Measurements from ENCODE around the gene ZNF275.

Gene ZNF275

GRCh38 chrX:153394612-153395011 lies 60.7 kb downstream of the ZNF275 start:
- H2BK12ac ChIP-seq (ENCODE audit: low read length), result no peak overlapping the region
- no CpG with 5 or more reads among the region's 13 CpGs for WGBS (ENCODE audit: extremely low coverage, insufficient coverage, insufficient read length)
- no peak overlapping the region for H2BK120ac ChIP-seq (ENCODE audit: insufficient read depth, low read length, poor library complexity)
- no peak overlapping the region for H2AFZ ChIP-seq (ENCODE audit: insufficient read depth, low read length, poor library complexity)
- H4K12ac ChIP-seq (ENCODE audit: low read depth, low read length), result no peak overlapping the region
- no peak overlapping the region for H3K14ac ChIP-seq (ENCODE audit: low read length)
- no peak overlapping the region for H3K18ac ChIP-seq (ENCODE audit: low read length)
- H3K27ac ChIP-seq (ENCODE audit: low read depth, low read length), result no peak overlapping the region
- H3K23ac ChIP-seq (ENCODE audit: low read length), result no peak overlapping the region
- no peak overlapping the region for H3K4me2 ChIP-seq (ENCODE audit: low read length)
- H3K36me3 ChIP-seq (ENCODE audit: control insufficient read depth in 1 of 2, insufficient read depth in 2 of 2, low read length in 2 of 2), result no peaks in the 10 kb centered on the region
- no peak overlapping the region for H3K4ac ChIP-seq (ENCODE audit: low read depth, low read length)
- no peaks in the 10 kb centered on the region for H3K4me1 ChIP-seq (ENCODE audit: control insufficient read depth in 1 of 2, insufficient read depth in 2 of 2, low read length in 2 of 2)
- no peak for DNase-seq
- H3K27me3 ChIP-seq (ENCODE audit: insufficient read depth, low read length), result no peaks in the 10 kb centered on the region
- H2BK5ac ChIP-seq (ENCODE audit: low read depth, low read length, poor library complexity), result no peak overlapping the region
- H2AK5ac ChIP-seq (ENCODE audit: low read length), result no peak overlapping the region
- no peaks in the 10 kb centered on the region for H3K79me2 ChIP-seq (ENCODE audit: control insufficient read depth, insufficient read depth, low read length, poor library complexity)
- H4K8ac ChIP-seq (ENCODE audit: low read depth, low read length), result no peak overlapping the region
- no peak overlapping the region for H3K9ac ChIP-seq (ENCODE audit: low read length)
- peaks cover 20% of the 10 kb centered on the region for H3K9me3 ChIP-seq (ENCODE audit: insufficient read depth, low read depth, low read length)
- no peak overlapping the region for H3K4me3 ChIP-seq (ENCODE audit: low read depth, low read length)
- no peak overlapping the region for H4K91ac ChIP-seq (ENCODE audit: low read depth, low read length)
- no peaks in the 10 kb centered on the region for H3K79me1 ChIP-seq (ENCODE audit: low read length)

DNA sequence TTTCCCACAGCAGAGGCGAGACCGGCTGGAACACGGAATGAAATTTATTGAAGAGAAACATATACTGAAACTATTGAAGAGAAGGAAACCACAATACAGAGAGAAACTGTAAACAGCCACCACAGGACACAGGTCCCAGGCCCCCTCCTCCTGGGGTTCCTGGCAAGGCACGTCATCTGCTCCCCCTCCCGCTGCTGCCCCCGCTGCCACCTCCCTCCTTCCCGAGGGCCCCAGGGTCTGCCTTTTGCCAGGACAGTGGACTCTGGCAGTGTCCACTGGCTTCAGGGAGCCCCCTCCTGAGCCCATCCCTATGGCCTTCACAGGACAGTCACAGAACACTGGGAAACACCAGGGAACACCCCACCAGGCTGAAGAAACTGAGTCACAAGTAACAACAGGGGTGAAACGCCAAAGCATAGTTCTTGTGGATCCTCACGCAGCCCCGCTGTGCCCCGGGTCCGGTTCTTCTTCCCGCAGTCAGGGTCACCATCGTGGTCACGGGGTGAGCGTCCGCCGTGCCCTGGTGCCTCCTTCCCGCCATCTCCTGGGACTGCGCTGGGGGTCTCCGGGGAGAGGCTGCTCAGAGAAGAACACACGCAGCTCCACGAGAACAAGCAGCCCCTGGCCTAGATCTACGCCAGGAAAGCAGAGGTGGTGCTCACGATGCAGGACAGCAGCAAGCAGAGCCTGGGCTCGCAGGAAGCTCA lies 61.8 kb downstream of the ZNF275 start:
- Histone ChIP-seq H3K9me3 (ENCODE audit: insufficient read depth, low read depth, low read length) (peaks cover 11% of the 10 kb centered on the region), H2AFZ (ENCODE audit: insufficient read depth, low read length, poor library complexity) (no peak overlapping the region), H3K14ac (ENCODE audit: low read length) (no peak overlapping the region), H3K18ac (ENCODE audit: low read length) (no peak overlapping the region), H2AK5ac (ENCODE audit: low read length) (no peak overlapping the region), H3K9ac (ENCODE audit: low read length) (no peak overlapping the region), H2BK120ac (ENCODE audit: insufficient read depth, low read length, poor library complexity) (no peak overlapping the region), H3K4me1 (ENCODE audit: control insufficient read depth in 1 of 2, insufficient read depth in 2 of 2, low read length in 2 of 2) (no peaks in the 10 kb centered on the region), H3K27me3 (ENCODE audit: insufficient read depth, low read length) (no peaks in the 10 kb centered on the region), H3K79me2 (ENCODE audit: control insufficient read depth, insufficient read depth, low read length, poor library complexity) (no peaks in the 10 kb centered on the region), H4K91ac (ENCODE audit: low read depth, low read length) (no peak overlapping the region), H3K4ac (ENCODE audit: low read depth, low read length) (no peak overlapping the region), H3K79me1 (ENCODE audit: low read length) (no peaks in the 10 kb centered on the region), H2BK12ac (ENCODE audit: low read length) (no peak overlapping the region), H3K27ac (ENCODE audit: low read depth, low read length) (no peak overlapping the region), H4K8ac (ENCODE audit: low read depth, low read length) (no peak overlapping the region), H3K23ac (ENCODE audit: low read length) (no peak overlapping the region), H2BK5ac (ENCODE audit: low read depth, low read length, poor library complexity) (no peak overlapping the region), H3K4me2 (ENCODE audit: low read length) (no peak overlapping the region), H4K12ac (ENCODE audit: low read depth, low read length) (no peak overlapping the region), H3K4me3 (ENCODE audit: low read depth, low read length) (no peak overlapping the region), H3K36me3 (ENCODE audit: control insufficient read depth in 1 of 2, insufficient read depth in 2 of 2, low read length in 2 of 2) (no peaks in the 10 kb centered on the region)
- WGBS (ENCODE audit: extremely low coverage, insufficient coverage, insufficient read length), result no CpG with 5 or more reads among the region's 26 CpGs
- DNase-seq, result no peak

- H3K14ac ChIP-seq (ENCODE audit: low read length), result no peak overlapping the region
- no peak overlapping the region for H2BK5ac ChIP-seq (ENCODE audit: low read depth, low read length, poor library complexity)
- WGBS (ENCODE audit: extremely low coverage, insufficient coverage, insufficient read length), result no CpG with 5 or more reads among the region's 26 CpGs
Measured at GRCh38 chrX:153396320-153397195, 62.6 kb downstream of the ZNF275 start.

DNA sequence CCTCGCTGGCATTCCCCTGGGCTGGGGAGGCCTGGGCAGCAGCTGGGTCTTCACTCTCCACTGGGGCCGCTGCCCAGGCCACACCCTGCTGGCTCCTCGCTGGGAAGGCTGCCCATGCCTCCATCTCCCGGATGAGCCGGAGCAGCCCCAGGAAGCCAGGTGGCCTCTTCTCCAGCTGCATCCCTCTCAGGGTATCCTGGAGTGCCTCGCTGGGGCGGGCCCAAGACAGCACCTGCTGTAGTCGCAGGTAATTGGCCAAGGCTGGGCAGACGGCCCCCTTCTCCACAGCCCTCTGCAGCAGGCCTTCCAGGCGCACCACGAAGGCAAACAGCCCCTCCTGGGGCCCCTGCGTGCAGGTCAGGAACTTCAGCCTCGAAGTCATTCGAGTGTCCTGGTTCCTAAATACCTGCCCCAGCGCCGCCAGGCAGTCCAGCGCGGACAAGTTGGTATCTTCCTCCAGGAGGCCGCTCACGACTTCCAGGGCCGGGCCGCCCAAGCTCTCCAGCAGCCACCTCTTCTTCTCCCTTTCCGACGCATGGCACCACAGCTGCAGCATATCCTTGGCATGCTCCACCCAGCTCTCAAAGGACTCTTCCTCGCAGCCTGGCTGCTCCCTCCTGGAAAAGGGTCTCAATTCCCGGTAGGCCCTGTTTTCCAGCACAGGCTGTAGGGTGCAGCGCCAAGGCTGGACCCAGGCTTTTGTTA lies 63.5 kb downstream of the ZNF275 start:
- H3K36me3 ChIP-seq (ENCODE audit: control insufficient read depth in 1 of 2, insufficient read depth in 2 of 2, low read length in 2 of 2), result no peaks in the 10 kb centered on the region
- WGBS (ENCODE audit: extremely low coverage, insufficient coverage, insufficient read length), result no CpG with 5 or more reads among the region's 27 CpGs
- H3K27me3 ChIP-seq (ENCODE audit: insufficient read depth, low read length), result no peaks in the 10 kb centered on the region
- H3K4me1 ChIP-seq (ENCODE audit: control insufficient read depth in 1 of 2, insufficient read depth in 2 of 2, low read length in 2 of 2), result no peaks in the 10 kb centered on the region
- no peak overlapping the region for H4K12ac ChIP-seq (ENCODE audit: low read depth, low read length)
- H3K23ac ChIP-seq (ENCODE audit: low read length), result no peak overlapping the region
- H3K79me1 ChIP-seq (ENCODE audit: low read length), result no peaks in the 10 kb centered on the region
- H3K79me2 ChIP-seq (ENCODE audit: control insufficient read depth, insufficient read depth, low read length, poor library complexity), result no peaks in the 10 kb centered on the region
- no peak overlapping the region for H4K91ac ChIP-seq (ENCODE audit: low read depth, low read length)
- H3K9ac ChIP-seq (ENCODE audit: low read length), result no peak overlapping the region
- no peaks in the 10 kb centered on the region for H3K9me3 ChIP-seq (ENCODE audit: insufficient read depth, low read depth, low read length)
- H3K4me2 ChIP-seq (ENCODE audit: low read length), result no peak overlapping the region
- H3K27ac ChIP-seq (ENCODE audit: low read depth, low read length), result no peak overlapping the region
- no peak overlapping the region for H2AK5ac ChIP-seq (ENCODE audit: low read length)
- H3K14ac ChIP-seq (ENCODE audit: low read length), result no peak overlapping the region
- H2AFZ ChIP-seq (ENCODE audit: insufficient read depth, low read length, poor library complexity), result no peak overlapping the region
- no peak overlapping the region for H2BK12ac ChIP-seq (ENCODE audit: low read length)
- no peak overlapping the region for H3K18ac ChIP-seq (ENCODE audit: low read length)
- no peak overlapping the region for H3K4me3 ChIP-seq (ENCODE audit: low read depth, low read length)
- H4K8ac ChIP-seq (ENCODE audit: low read depth, low read length), result no peak overlapping the region
- no peak for DNase-seq
- no peak overlapping the region for H3K4ac ChIP-seq (ENCODE audit: low read depth, low read length)
- H2BK120ac ChIP-seq (ENCODE audit: insufficient read depth, low read length, poor library complexity), result no peak overlapping the region
- H2BK5ac ChIP-seq (ENCODE audit: low read depth, low read length, poor library complexity), result no peak overlapping the region

More at GRCh38 chrX:153396320-153397195, 62.6 kb downstream of the ZNF275 start:
- no peak overlapping the region for H3K9ac ChIP-seq (ENCODE audit: low read length)
- H3K18ac ChIP-seq (ENCODE audit: low read length), result no peak overlapping the region
- no peak overlapping the region for H3K4me3 ChIP-seq (ENCODE audit: low read depth, low read length)
- H3K4me2 ChIP-seq (ENCODE audit: low read length), result no peak overlapping the region
- H3K23ac ChIP-seq (ENCODE audit: low read length), result no peak overlapping the region
- H4K8ac ChIP-seq (ENCODE audit: low read depth, low read length), result no peak overlapping the region
- H2AK5ac ChIP-seq (ENCODE audit: low read length), result no peak overlapping the region
- no peak overlapping the region for H2BK120ac ChIP-seq (ENCODE audit: insufficient read depth, low read length, poor library complexity)
- H2AFZ ChIP-seq (ENCODE audit: insufficient read depth, low read length, poor library complexity), result no peak overlapping the region
- no peak for DNase-seq
- H2BK12ac ChIP-seq (ENCODE audit: low read length), result no peak overlapping the region
- no peaks in the 10 kb centered on the region for H3K36me3 ChIP-seq (ENCODE audit: control insufficient read depth in 1 of 2, insufficient read depth in 2 of 2, low read length in 2 of 2)
- no peaks in the 10 kb centered on the region for H3K4me1 ChIP-seq (ENCODE audit: control insufficient read depth in 1 of 2, insufficient read depth in 2 of 2, low read length in 2 of 2)
- H3K79me2 ChIP-seq (ENCODE audit: control insufficient read depth, insufficient read depth, low read length, poor library complexity), result no peaks in the 10 kb centered on the region
- no peak overlapping the region for H4K91ac ChIP-seq (ENCODE audit: low read depth, low read length)
- H3K9me3 ChIP-seq (ENCODE audit: insufficient read depth, low read depth, low read length), result peaks cover 5% of the 10 kb centered on the region
- H3K79me1 ChIP-seq (ENCODE audit: low read length), result no peaks in the 10 kb centered on the region
- no peak overlapping the region for H3K27ac ChIP-seq (ENCODE audit: low read depth, low read length)
- no peaks in the 10 kb centered on the region for H3K27me3 ChIP-seq (ENCODE audit: insufficient read depth, low read length)
- no peak overlapping the region for H4K12ac ChIP-seq (ENCODE audit: low read depth, low read length)
- H3K4ac ChIP-seq (ENCODE audit: low read depth, low read length), result no peak overlapping the region

Measured in trophoblast cell (in vitro differentiated cells and primary cell).